ENCODE data around the gene CAMTA1. TPM values are rescaled to one million over a fixed set of nuclear protein-coding genes. Genes with fewer than 3 reads are reported as not detected.

CAMTA1 gene
- total and polyA plus RNA-seq, 4 donors = 18.0 to 93.5 (median 35.8) TPM

DNA sequence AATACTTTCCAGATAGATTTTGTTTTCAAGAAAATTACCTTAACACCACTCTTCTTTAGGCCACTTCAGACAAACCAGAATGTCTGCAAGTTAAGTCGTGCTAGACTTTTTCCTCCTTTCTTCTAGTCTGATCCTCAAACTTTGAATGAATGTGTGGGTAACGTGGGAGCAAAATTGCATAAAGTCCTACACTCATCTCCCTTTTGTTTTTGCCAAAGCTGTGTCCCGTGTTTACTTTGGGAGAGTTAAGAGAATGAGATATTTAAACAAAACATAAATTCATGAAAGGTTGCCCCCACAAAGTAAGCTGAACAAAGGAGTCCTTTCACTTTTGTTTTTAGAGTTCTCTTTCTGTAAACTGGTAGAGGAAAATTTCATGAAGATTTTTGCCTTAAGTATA lies 969.0 kb downstream of the CAMTA1 start:
- no peak for DNase-seq (ENCODE audit: low spot score)
- H3K27me3 ChIP-seq (ENCODE audit: control insufficient read depth in 4 of 4, insufficient read depth in 4 of 4, low read length in 3 of 4) = no peaks in the 10 kb centered on the region
- peaks cover 0 to 8% (median 7%) of the 10 kb centered on the region in 4 donors for H3K4me1 ChIP-seq (ENCODE audit: control insufficient read depth in 4 of 4, insufficient read depth in 4 of 4, low read length in 3 of 4)
- H3K27ac ChIP-seq (ENCODE audit: low read depth in 1 of 2, low read length in 2 of 2) = no peak overlapping the region
- H3K9me3 ChIP-seq (ENCODE audit: control insufficient read depth in 4 of 4, low read length in 3 of 4) = no peaks in the 10 kb centered on the region
- TF ChIP-seq, protein P1, sequence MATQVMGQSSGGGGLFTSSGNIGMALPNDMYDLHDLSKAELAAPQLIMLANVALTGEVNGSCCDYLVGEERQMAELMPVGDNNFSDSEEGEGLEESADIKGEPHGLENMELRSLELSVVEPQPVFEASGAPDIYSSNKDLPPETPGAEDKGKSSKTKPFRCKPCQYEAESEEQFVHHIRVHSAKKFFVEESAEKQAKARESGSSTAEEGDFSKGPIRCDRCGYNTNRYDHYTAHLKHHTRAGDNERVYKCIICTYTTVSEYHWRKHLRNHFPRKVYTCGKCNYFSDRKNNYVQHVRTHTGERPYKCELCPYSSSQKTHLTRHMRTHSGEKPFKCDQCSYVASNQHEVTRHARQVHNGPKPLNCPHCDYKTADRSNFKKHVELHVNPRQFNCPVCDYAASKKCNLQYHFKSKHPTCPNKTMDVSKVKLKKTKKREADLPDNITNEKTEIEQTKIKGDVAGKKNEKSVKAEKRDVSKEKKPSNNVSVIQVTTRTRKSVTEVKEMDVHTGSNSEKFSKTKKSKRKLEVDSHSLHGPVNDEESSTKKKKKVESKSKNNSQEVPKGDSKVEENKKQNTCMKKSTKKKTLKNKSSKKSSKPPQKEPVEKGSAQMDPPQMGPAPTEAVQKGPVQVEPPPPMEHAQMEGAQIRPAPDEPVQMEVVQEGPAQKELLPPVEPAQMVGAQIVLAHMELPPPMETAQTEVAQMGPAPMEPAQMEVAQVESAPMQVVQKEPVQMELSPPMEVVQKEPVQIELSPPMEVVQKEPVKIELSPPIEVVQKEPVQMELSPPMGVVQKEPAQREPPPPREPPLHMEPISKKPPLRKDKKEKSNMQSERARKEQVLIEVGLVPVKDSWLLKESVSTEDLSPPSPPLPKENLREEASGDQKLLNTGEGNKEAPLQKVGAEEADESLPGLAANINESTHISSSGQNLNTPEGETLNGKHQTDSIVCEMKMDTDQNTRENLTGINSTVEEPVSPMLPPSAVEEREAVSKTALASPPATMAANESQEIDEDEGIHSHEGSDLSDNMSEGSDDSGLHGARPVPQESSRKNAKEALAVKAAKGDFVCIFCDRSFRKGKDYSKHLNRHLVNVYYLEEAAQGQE (IDR thresholded peaks at IDR 0.05) = no peak
- TF ChIP-seq HNF4A (conservative IDR thresholded peaks at IDR 0.05) = no peak
- TF ChIP-seq, protein P2, sequence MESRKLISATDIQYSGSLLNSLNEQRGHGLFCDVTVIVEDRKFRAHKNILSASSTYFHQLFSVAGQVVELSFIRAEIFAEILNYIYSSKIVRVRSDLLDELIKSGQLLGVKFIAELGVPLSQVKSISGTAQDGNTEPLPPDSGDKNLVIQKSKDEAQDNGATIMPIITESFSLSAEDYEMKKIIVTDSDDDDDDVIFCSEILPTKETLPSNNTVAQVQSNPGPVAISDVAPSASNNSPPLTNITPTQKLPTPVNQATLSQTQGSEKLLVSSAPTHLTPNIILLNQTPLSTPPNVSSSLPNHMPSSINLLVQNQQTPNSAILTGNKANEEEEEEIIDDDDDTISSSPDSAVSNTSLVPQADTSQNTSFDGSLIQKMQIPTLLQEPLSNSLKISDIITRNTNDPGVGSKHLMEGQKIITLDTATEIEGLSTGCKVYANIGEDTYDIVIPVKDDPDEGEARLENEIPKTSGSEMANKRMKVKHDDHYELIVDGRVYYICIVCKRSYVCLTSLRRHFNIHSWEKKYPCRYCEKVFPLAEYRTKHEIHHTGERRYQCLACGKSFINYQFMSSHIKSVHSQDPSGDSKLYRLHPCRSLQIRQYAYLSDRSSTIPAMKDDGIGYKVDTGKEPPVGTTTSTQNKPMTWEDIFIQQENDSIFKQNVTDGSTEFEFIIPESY (IDR thresholded peaks at IDR 0.05) = no peak
- TF ChIP-seq HNF4G (IDR thresholded peaks at IDR 0.05) = no peak
- TF ChIP-seq, protein P3, sequence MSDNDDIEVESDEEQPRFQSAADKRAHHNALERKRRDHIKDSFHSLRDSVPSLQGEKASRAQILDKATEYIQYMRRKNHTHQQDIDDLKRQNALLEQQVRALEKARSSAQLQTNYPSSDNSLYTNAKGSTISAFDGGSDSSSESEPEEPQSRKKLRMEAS (IDR thresholded peaks at IDR 0.05) = no peak
- TF ChIP-seq JUND (IDR thresholded peaks at IDR 0.05) = no peak
- TF ChIP-seq RXRA (IDR thresholded peaks at IDR 0.05) = no peak
- TF ChIP-seq RAD21 (IDR thresholded peaks at IDR 0.05) = no peak
- no peak for TF ChIP-seq GABPA (IDR thresholded peaks at IDR 0.05 in 1 of 2, conservative IDR thresholded peaks at IDR 0.05 in 1 of 2)
- no peak for TF ChIP-seq FOXA2 (IDR thresholded peaks at IDR 0.05)
- no peak for TF ChIP-seq TAF1 (conservative IDR thresholded peaks at IDR 0.05)
- TF ChIP-seq, protein P4, sequence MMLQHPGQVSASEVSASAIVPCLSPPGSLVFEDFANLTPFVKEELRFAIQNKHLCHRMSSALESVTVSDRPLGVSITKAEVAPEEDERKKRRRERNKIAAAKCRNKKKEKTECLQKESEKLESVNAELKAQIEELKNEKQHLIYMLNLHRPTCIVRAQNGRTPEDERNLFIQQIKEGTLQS (IDR thresholded peaks at IDR 0.05) = no peak
- no peak for TF ChIP-seq FOXA1 (IDR thresholded peaks at IDR 0.05)
- no peak for TF ChIP-seq EGR1 (IDR thresholded peaks at IDR 0.05; ENCODE audit: low read depth in 2 of 2)
- no peak for TF ChIP-seq NR2F2 (IDR thresholded peaks at IDR 0.05)
- no peak for TF ChIP-seq YY1 (IDR thresholded peaks at IDR 0.05)
- TF ChIP-seq, protein P5, sequence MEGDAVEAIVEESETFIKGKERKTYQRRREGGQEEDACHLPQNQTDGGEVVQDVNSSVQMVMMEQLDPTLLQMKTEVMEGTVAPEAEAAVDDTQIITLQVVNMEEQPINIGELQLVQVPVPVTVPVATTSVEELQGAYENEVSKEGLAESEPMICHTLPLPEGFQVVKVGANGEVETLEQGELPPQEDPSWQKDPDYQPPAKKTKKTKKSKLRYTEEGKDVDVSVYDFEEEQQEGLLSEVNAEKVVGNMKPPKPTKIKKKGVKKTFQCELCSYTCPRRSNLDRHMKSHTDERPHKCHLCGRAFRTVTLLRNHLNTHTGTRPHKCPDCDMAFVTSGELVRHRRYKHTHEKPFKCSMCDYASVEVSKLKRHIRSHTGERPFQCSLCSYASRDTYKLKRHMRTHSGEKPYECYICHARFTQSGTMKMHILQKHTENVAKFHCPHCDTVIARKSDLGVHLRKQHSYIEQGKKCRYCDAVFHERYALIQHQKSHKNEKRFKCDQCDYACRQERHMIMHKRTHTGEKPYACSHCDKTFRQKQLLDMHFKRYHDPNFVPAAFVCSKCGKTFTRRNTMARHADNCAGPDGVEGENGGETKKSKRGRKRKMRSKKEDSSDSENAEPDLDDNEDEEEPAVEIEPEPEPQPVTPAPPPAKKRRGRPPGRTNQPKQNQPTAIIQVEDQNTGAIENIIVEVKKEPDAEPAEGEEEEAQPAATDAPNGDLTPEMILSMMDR (IDR thresholded peaks at IDR 0.05; ENCODE audit: low read depth, low read length, missing input control) = no peak
- no peak overlapping the region for H3K9ac ChIP-seq (ENCODE audit: low read depth in 1 of 2, low read length in 2 of 2)
- no peaks in the 10 kb centered on the region for H3K36me3 ChIP-seq (ENCODE audit: control insufficient read depth in 4 of 4, insufficient read depth in 3 of 4, low read depth in 1 of 4, low read length in 3 of 4)
- no peak overlapping the region for H3K4me3 ChIP-seq (ENCODE audit: low read depth in 1 of 3, low read length in 3 of 3)
- WGBS = 73% methylated on average over 3 of the region's 3 CpGs

All from liver (tissue), 9 donors.